H1 (cell line): ENCODE data around the gene CDKN1B. TPM values are rescaled to one million over a fixed set of nuclear protein-coding genes. Genes with fewer than 3 reads are reported as not detected.

Experiments used
- CTCF ChIA-PET: fragments of 300-600 bp; sonication (Branson Sonifier 250); formaldehyde crosslinking; loops from one replicate; lab custom pipeline; 2021; ENCODE audit not compliant: partially characterized antibody; lab: Charles Lee
- POLR2A ChIA-PET: fragments of 300-600 bp; sonication (Branson Sonifier 250); formaldehyde crosslinking; loops from one replicate; lab custom pipeline; 2021; ENCODE audit warnings: inconsistent platforms; ENCODE audit not compliant: partially characterized antibody; lab: Charles Lee
- DNase-seq, 2 experiments: peaks; one replicate each; pipeline versions ENCODE4 v3.0.0 to v3.0.0-alpha.2; 2010 to 2022; ENCODE audit warnings: low spot score in 2 of 2, low read depth in 1 of 2, mixed read lengths in 1 of 2
- FAIRE-seq: peaks from 2 replicates; lab custom pipeline; 2011; peaks lifted over from hg19 to GRCh38; lab: Jason Lieb, UNC
- H2AFZ ChIP-seq: 2 replicates; pipeline ENCODE4 v1.8.1; 2012; ENCODE audit warnings: low read length, inconsistent platforms
- H2AK5ac ChIP-seq: 2 replicates; pipeline ENCODE4 v1.6.1; 2013; ENCODE audit warnings: low read depth, low read length
- H2BK120ac ChIP-seq: replicated peaks from 2 replicates; pipeline ENCODE3; 2013; ENCODE audit warnings: low read depth, low read length, inconsistent platforms
- H2BK12ac ChIP-seq: 2 replicates; pipeline ENCODE4 v1.6.1; 2013; ENCODE audit warnings: low read depth, low read length
- H2BK15ac ChIP-seq: 2 replicates; pipeline ENCODE4 v1.6.1; 2013; ENCODE audit warnings: low read length
- H2BK20ac ChIP-seq: 2 replicates; pipeline ENCODE4 v1.6.1; 2013; ENCODE audit warnings: low read length
- H2BK5ac ChIP-seq: 2 replicates; pipeline ENCODE4 v1.6.1; 2013; ENCODE audit warnings: low read depth, low read length
- H3K14ac ChIP-seq: 2 replicates; pipeline ENCODE4 v1.6.1; 2013; ENCODE audit warnings: inconsistent platforms; ENCODE audit not compliant: insufficient read length
- H3K18ac ChIP-seq: 2 replicates; pipeline ENCODE4 v1.6.1; 2013; ENCODE audit warnings: low read length; ENCODE audit errors: extremely low read depth
- H3K23ac ChIP-seq: 2 replicates; pipeline ENCODE4 v1.6.1; 2013; ENCODE audit warnings: inconsistent platforms; ENCODE audit not compliant: insufficient read length
- H3K23me2 ChIP-seq: 2 replicates; pipeline ENCODE4 v1.6.1; 2013; ENCODE audit warnings: low read depth, low read length
- H3K27ac ChIP-seq: 2 replicates; pipeline ENCODE4 v1.6.1; 2011; ENCODE audit warnings: low read depth, low read length, inconsistent platforms
- H3K27me3 ChIP-seq, 4 experiments: replicated peaks in 1 of 4; 1 replicate in 1 of 4; 2 replicates in 3 of 4; pipeline versions ENCODE4 v1.6.1 to v1.8.1; 2011 to 2013; ENCODE audit warnings: low read length in 3 of 4, mild to moderate bottlenecking in 3 of 4, inconsistent platforms in 2 of 4, mixed read lengths in 2 of 4, moderate library complexity in 1 of 4; ENCODE audit not compliant: control insufficient read depth in 3 of 4, insufficient read depth in 3 of 4; ENCODE audit errors: extremely low read depth in 1 of 4
- H3K36me3 ChIP-seq, 4 experiments: 2 replicates each; pipeline versions ENCODE4 v1.6.1 to v1.8.1; 2011 to 2013; ENCODE audit warnings: mild to moderate bottlenecking in 4 of 4, low read length in 3 of 4, moderate library complexity in 2 of 4, control low read depth in 1 of 4, inconsistent platforms in 1 of 4; ENCODE audit not compliant: insufficient read depth in 4 of 4, control insufficient read depth in 2 of 4
- H3K4ac ChIP-seq: replicated peaks from 2 replicates; pipeline ENCODE3; 2013; ENCODE audit warnings: low read length, low read depth, mixed read lengths, inconsistent platforms; ENCODE audit not compliant: insufficient read length
- H3K4me1 ChIP-seq, 4 experiments: replicated peaks in 1 of 4; 1 replicate in 1 of 4; 2 replicates in 3 of 4; pipeline versions ENCODE4 v1.6.1 to v1.8.1; 2011 to 2013; ENCODE audit warnings: low read length in 3 of 4, inconsistent platforms in 2 of 4, mixed read lengths in 1 of 4; ENCODE audit not compliant: insufficient read depth in 4 of 4, control insufficient read depth in 3 of 4
- H3K4me2 ChIP-seq, 2 experiments: 2 replicates each; pipeline versions ENCODE4 v1.6.1 to v1.8.1; 2011 to 2013; ENCODE audit warnings: low read depth in 2 of 2, low read length in 2 of 2, control low read depth in 1 of 2, inconsistent platforms in 1 of 2, mild to moderate bottlenecking in 1 of 2; ENCODE audit not compliant: insufficient read depth in 1 of 2
- H3K4me3 ChIP-seq, 4 experiments: fragments of 200-600, 300-600 bp in 1 of 4; sonication (generic), shearing (Covaris generic), sonication (Bioruptor Twin) in 1 of 4; 2 replicates each; pipeline versions ENCODE4 v1.5.1 to v1.8.1; 2011 to 2016; ENCODE audit warnings: low read length in 4 of 4, low read depth in 3 of 4, control low read depth in 2 of 4, inconsistent platforms in 2 of 4, mild to moderate bottlenecking in 2 of 4, mixed read lengths in 1 of 4, moderate library complexity in 1 of 4; ENCODE audit not compliant: insufficient read depth in 2 of 4; ENCODE audit errors: extremely low read depth in 1 of 4
- H3K56ac ChIP-seq: replicated peaks from 2 replicates; pipeline ENCODE3; 2013; ENCODE audit warnings: low read depth, mild to moderate bottlenecking, mixed read lengths, low read length, inconsistent platforms; ENCODE audit not compliant: insufficient read length
- H3K79me1 ChIP-seq: 2 replicates; pipeline ENCODE4 v1.6.1; 2013; ENCODE audit warnings: low read depth, low read length, control low read depth
- H3K79me2 ChIP-seq, 2 experiments: 2 replicates each; pipeline versions ENCODE4 v1.6.1 to v1.8.1; 2012 to 2013; ENCODE audit warnings: low read length in 2 of 2, mild to moderate bottlenecking in 2 of 2, inconsistent platforms in 1 of 2; ENCODE audit not compliant: insufficient read depth in 2 of 2, control insufficient read depth in 1 of 2
- H3K9ac ChIP-seq, 4 experiments: replicated peaks in 1 of 4; 1 replicate in 1 of 4; 2 replicates in 3 of 4; pipeline versions ENCODE4 v1.6.1 to v1.8.1; 2011 to 2013; ENCODE audit warnings: low read depth in 3 of 4, low read length in 3 of 4, control low read depth in 2 of 4, mild to moderate bottlenecking in 2 of 4, moderate library complexity in 2 of 4, inconsistent platforms in 1 of 4; ENCODE audit errors: extremely low read depth in 1 of 4
- H3K9me3 ChIP-seq, 2 experiments: 2 replicates each; pipeline versions ENCODE4 v1.6.1 to v1.8.1; 2012 to 2013; ENCODE audit warnings: mild to moderate bottlenecking in 2 of 2, moderate library complexity in 2 of 2, control low read depth in 1 of 2, inconsistent platforms in 1 of 2, low read depth in 1 of 2, low read length in 1 of 2, mixed read lengths in 1 of 2; ENCODE audit not compliant: insufficient read depth in 2 of 2
- H4K20me1 ChIP-seq, 2 experiments: replicated peaks in 1 of 2; 2 replicates each; pipeline versions ENCODE3 to v1.8.1; 2011 to 2013; ENCODE audit warnings: inconsistent platforms in 2 of 2, low read length in 2 of 2, mild to moderate bottlenecking in 1 of 2; ENCODE audit not compliant: insufficient read depth in 2 of 2, control insufficient read depth in 1 of 2
- H4K5ac ChIP-seq: 2 replicates; pipeline ENCODE4 v1.6.1; 2013; ENCODE audit warnings: low read length, low read depth, mixed read lengths, inconsistent platforms; ENCODE audit not compliant: insufficient read length
- H4K8ac ChIP-seq: 2 replicates; pipeline ENCODE4 v1.8.0; 2013; ENCODE audit warnings: mild to moderate bottlenecking, moderate library complexity, low read length, inconsistent platforms; ENCODE audit not compliant: insufficient read depth; ENCODE audit errors: extremely low read depth
- H4K91ac ChIP-seq: replicated peaks from 2 replicates; pipeline ENCODE3; 2013; ENCODE audit warnings: low read length, mixed read lengths, inconsistent platforms; ENCODE audit not compliant: insufficient read length
- BACH1 ChIP-seq: IDR thresholded peaks from 2 replicates; pipeline ENCODE4 v1.6.1; 2012; ENCODE audit warnings: low read length, improper control_type of control experiment
- CBX5 ChIP-seq: fragments of 300-800, 300-1000 bp; sonication (generic); IDR thresholded peaks from 2 replicates; pipeline ENCODE4 v1.7.1; 2016; ENCODE audit warnings: antibody characterized with exemption, low read length, low read depth
- CEBPB ChIP-seq: IDR thresholded peaks from 2 replicates; pipeline ENCODE4 v1.6.1; 2012; ENCODE audit warnings: low read depth, low read length
- EGR1 ChIP-seq: IDR thresholded peaks from 2 replicates; pipeline ENCODE4 v1.6.1; 2011; ENCODE audit warnings: low read depth, low read length, borderline replicate concordance
- FOSL1 ChIP-seq: IDR thresholded peaks from 2 replicates; pipeline ENCODE4 v1.6.1; 2011; ENCODE audit warnings: mild to moderate bottlenecking, low read depth, low read length, moderate library complexity; ENCODE audit not compliant: insufficient read depth
- HDAC2 ChIP-seq, 2 experiments: fragments of 300-600 bp in 1 of 2; sonication (generic) in 1 of 2; IDR thresholded peaks; 2 replicates each; pipeline ENCODE4 v1.6.1; 2011 to 2012; ENCODE audit warnings: low read depth in 2 of 2, low read length in 2 of 2, mild to moderate bottlenecking in 2 of 2, moderate library complexity in 2 of 2, borderline replicate concordance in 1 of 2, inconsistent platforms in 1 of 2
- KDM4A ChIP-seq: IDR thresholded peaks from one replicate; pipeline ENCODE4 v1.7.1; 2012; ENCODE audit warnings: low read depth, mild to moderate bottlenecking, moderate library complexity, low read length, inconsistent platforms; ENCODE audit not compliant: severe bottlenecking
- RNF2 ChIP-seq: fragments of 200-900, 300-1000 bp; sonication (generic); IDR thresholded peaks from 2 replicates; pipeline ENCODE4 v1.7.1; 2016; ENCODE audit warnings: borderline replicate concordance, low read depth, mild to moderate bottlenecking, antibody characterized with exemption, low read length; ENCODE audit not compliant: poor library complexity, severe bottlenecking; ENCODE audit errors: missing control alignments
- SAP30 ChIP-seq: fragments of 300-600 bp; sonication (generic); IDR thresholded peaks from 2 replicates; pipeline ENCODE4 v1.7.1; 2012; ENCODE audit warnings: low read length, moderate library complexity, mild to moderate bottlenecking, inconsistent platforms; ENCODE audit not compliant: insufficient read depth, insufficient replicate concordance
- SRF ChIP-seq: IDR thresholded peaks from 2 replicates; pipeline ENCODE4 v1.6.1; 2011; ENCODE audit warnings: mild to moderate bottlenecking, low read depth, low read length, moderate library complexity
- TAF1 ChIP-seq: IDR thresholded peaks from 2 replicates; pipeline ENCODE4 v1.6.1; 2011; ENCODE audit warnings: mild to moderate bottlenecking, low read depth, low read length
- TBP ChIP-seq: IDR thresholded peaks from 2 replicates; pipeline ENCODE4 v1.6.1; 2011; ENCODE audit warnings: low read depth, low read length, improper control_type of control experiment
- polyA plus RNA-seq, 7 experiments: library from polyadenylated mRNA; depleted of rRNA in 3 of 7; stranded (reverse) in 5 of 7; unstranded in 2 of 7; fragments of >200 nt in 5 of 7; fragments of 200-250 nt in 2 of 7; gene quantifications; 1 replicate in 5 of 7; 2 replicates in 1 of 7; 4 replicates in 1 of 7; pipeline versions ENCODE4 v1.2.1 to v1.2.3, GENCODE V29; 2011 to 2013; ENCODE audit warnings: missing spikeins in 2 of 7, mixed read lengths in 2 of 7
- total RNA-seq: library from RNA; stranded (reverse); fragmentation: NEBNext Ultra II Directional; extraction: Animal tissue kit (Norgen Biotek cat#: 25700); gene quantifications from 2 replicates; pipeline ENCODE4 v1.2.1, GENCODE V29; 2021
- TF ChIP-seq, protein P1 (sequence below): IDR thresholded peaks from 2 replicates; pipeline ENCODE4 v1.6.1; 2012; ENCODE audit warnings: low read length, inconsistent platforms

The CDKN1B gene
- total and polyA plus RNA-seq, 2 of the 8 experiments (the other 6 are each of a cell fraction or from before 2014, with no cell fraction given) = 6.5 to 27.2 TPM

DNA sequence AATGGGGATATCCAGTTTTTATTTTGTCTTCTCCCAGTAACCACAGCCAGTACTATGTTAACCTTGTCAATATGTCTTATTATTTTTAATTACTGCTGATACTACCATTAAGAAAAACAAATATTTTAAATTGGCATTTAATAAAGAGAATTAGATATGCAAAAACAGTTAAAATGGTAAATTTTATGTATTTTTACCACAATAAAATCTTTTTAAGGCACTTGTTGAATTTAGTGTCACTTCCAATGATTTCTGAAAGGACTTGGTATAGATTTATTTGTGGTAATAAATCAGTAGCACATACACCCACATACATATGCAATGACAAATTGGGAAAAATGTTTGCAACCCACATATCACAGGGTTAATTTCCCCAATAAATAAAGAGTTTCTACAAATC is 14.0 kb downstream of the CDKN1B start:
- ChIA-PET CTCF (interaction anchor here (0.6 kb wide), 1 partner anchor 1433 kb away, joined by 3 read pairs; no protein-coding TSS in a partner anchor), POLR2A (no interaction called here)
- no peak overlapping the region for H3K18ac ChIP-seq
- no peak overlapping the region for H2BK20ac ChIP-seq
- DNase-seq (no peak), FAIRE-seq (no peak)
- H3K36me3 ChIP-seq = no peaks in the 10 kb centered on the region
- peaks cover 0 to 5% (median 0%) of the 10 kb centered on the region in 4 experiments; a peak in 2 of 7 replicates for H3K4me1 ChIP-seq
- H4K5ac ChIP-seq = no peak overlapping the region
- H3K23ac ChIP-seq = no peak overlapping the region
- no peaks in the 10 kb centered on the region for H4K20me1 ChIP-seq
- H3K27me3 ChIP-seq = no peaks in the 10 kb centered on the region
- no peaks in the 10 kb centered on the region for H3K79me1 ChIP-seq
- no peak overlapping the region for H3K14ac ChIP-seq
- no peak overlapping the region for H2BK120ac ChIP-seq
- H2BK5ac ChIP-seq = no peak overlapping the region
- H3K4me3 ChIP-seq = no peak overlapping the region
- no peak overlapping the region for H3K4ac ChIP-seq
- H4K8ac ChIP-seq = no peak overlapping the region
- 0 out of 4 replicates have a peak, but pooled peaks cover 0 to 5% of the 10 kb centered on the region in 2 experiments for H3K9me3 ChIP-seq
- H3K23me2 ChIP-seq = peaks cover 3% of the 10 kb centered on the region; the same call in 1 of the 2 replicates
- H2AFZ ChIP-seq = no peak overlapping the region
- no peak overlapping the region for H4K91ac ChIP-seq
- H3K4me2 ChIP-seq = no peak overlapping the region
- no peak overlapping the region for H2BK15ac ChIP-seq
- peaks cover 0 to 4% of the 10 kb centered on the region in 2 experiments; a peak in 1 of 4 replicates for H3K79me2 ChIP-seq
- H2AK5ac ChIP-seq = no peak overlapping the region
- H3K56ac ChIP-seq = no peak overlapping the region
- H3K9ac ChIP-seq = no peak overlapping the region
- H2BK12ac ChIP-seq = no peak overlapping the region
- H3K27ac ChIP-seq = no peak overlapping the region
- TF ChIP-seq EGR1 = no peak
- no peak for TF ChIP-seq KDM4A
- no peak for TF ChIP-seq BACH1
- no peak for TF ChIP-seq RNF2
- no peak for TF ChIP-seq CBX5
- no peak for TF ChIP-seq TBP
- TF ChIP-seq HDAC2 (IDR thresholded peaks at IDR 0.05; ENCODE audit: borderline replicate concordance in 1 of 2, low read depth in 2 of 2, low read length in 2 of 2) = no peak
- no peak for TF ChIP-seq CEBPB
- no peak for TF ChIP-seq SAP30
- TF ChIP-seq, protein P1, sequence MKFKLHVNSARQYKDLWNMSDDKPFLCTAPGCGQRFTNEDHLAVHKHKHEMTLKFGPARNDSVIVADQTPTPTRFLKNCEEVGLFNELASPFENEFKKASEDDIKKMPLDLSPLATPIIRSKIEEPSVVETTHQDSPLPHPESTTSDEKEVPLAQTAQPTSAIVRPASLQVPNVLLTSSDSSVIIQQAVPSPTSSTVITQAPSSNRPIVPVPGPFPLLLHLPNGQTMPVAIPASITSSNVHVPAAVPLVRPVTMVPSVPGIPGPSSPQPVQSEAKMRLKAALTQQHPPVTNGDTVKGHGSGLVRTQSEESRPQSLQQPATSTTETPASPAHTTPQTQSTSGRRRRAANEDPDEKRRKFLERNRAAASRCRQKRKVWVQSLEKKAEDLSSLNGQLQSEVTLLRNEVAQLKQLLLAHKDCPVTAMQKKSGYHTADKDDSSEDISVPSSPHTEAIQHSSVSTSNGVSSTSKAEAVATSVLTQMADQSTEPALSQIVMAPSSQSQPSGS = no peak
- TF ChIP-seq FOSL1 = no peak
- no peak for TF ChIP-seq TAF1
- no peak for TF ChIP-seq SRF
